NCI-H82 treated with DMSO at 0.1 percent for 48 hours (cell line): Measurements from ENCODE around the gene ROBO1.
"Not testable (repeated sequence)": the region's sequence is repeated elsewhere in the genome, so short reads cannot be mapped to it uniquely, and the experiment has no call there.

ENCODE experiments used
- DNase-seq: peaks from one replicate; lab custom pipeline; 2025; ENCODE audit not compliant: unreplicated experiment; lab: John Stamatoyannopoulos, UW

The ROBO1 gene

DNA sequence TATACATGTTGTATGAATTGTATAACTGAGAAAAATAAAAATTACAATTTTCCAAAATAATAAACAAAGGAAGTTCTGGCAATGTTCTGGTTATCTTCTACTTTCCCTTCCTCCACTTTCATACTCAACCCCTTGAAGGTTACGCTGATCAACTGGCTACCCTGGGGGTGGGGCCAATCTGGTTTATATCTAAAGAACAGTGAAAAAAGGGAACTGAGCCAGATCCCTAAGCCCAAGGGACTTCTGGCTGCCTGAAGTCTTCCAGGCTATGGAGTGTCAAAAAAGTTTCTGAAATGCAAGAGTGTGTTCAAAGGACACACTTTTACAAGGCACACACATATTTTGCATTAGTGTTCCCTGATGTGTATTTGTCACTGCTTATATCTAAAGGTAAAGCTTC lies 591.9 kb downstream of the ROBO1 start:
- DNase-seq, result no peak

DNA sequence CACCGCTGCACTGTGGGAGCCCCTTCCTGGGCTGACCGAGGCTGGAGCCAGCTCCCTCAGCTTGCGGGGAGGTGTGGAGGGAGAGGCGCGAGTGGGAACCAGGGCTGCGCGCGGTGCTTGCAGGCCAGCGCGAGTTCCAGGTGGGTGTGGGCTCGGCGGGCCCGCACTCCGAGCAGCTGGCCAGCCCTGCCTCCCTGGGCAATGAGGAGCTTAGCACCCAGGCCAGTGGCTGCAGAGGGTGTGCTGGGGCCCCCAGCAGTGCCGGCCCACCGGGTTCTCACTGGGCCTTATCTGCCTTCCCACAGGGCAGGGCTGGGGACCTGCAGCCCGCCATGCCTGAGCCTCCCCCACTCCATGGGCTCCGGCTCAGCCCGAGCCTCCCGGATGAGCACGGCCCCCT lies 594.5 kb downstream of the ROBO1 start:
- not testable (repeated sequence) for DNase-seq

DNA sequence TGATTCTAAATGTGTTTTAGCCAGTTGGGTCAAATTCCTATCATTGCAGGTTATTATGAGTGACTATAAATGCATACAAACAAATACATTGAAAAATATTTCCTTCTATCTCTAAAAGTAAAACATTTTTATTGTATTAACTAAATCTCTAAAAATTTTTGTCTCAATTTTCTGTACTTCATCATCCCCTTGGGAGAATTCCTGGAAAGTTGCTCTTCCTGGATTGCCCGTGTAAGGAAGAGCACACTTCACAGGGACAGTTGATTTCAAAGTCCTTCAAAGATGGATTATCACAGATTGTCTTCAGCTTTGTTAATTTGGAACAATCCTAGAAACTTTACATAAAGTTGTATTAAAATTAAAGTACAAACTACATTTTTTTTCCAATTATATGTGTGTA lies 595.6 kb downstream of the ROBO1 start:
- no peak for DNase-seq

DNA sequence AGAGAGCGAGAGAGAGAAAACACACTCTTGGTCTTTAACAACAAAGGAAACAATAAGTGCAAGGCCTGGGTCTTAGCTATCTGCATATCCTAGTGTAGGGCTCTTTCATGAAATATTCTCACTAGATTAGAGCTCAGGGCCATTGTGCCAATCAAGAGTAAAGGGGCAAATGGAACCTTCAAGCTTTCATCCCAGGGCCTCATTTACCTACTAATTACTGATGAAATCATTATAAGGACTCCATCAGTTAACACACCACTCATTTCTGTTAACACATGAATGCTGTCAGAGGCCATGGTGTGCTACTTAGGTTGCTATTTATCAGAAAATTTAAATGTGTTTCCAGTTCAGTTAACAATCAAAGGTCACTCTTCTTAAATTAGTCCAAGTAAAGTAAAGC lies 597.8 kb downstream of the ROBO1 start:
- no peak for DNase-seq

DNA sequence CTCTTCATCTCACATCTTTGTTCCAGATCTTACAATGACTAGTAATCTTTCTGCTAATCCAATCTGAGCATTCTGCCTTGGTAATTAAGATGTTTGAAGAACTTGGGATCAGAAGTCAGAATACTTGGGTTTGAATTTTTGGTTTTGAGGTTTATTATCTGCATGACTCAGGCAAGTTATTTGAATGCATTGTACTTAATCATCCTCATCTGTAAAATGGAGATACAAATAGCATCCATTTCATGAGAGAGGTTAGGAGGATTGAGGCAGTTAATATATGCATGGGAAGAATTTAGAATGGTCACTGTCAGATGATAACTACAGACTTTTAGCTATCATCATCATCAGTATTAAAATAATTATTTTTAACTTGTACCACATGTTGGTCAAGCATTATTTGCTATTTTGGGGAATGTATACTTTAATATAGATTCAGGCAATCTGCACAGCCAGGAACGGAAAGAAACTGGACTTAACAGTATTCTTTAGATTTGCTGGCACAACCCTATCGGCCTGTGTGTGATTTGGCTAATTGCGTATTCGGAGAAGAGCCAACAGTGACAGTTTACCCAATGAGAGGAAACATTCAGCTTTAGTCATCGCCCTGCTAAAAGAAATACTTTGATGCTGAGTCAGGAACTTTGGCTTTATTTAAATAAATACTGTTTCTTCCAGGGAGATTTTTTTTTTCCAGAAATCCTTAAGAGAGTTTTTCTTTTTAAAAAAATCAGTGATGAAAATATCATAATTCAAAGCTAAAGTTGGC lies 600.0 kb downstream of the ROBO1 start:
- no peak for DNase-seq

DNA sequence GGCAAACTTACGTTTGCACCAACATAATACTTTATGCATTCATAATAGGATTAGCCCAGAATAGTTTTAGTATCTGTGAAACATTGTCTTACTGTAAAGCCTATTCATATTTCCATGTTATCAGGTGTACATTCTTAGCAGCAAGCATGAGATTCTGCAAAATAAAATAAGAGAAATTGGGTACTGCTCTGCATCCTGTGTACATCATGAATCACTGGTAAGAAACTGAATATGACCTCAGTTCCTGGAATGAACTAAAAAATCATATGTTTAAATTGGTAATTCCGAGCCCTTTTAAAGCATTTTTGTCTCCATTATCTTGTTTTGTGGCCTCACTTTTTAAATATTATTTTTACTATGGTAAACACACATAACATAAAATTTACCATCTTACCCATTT lies 605.1 kb downstream of the ROBO1 start:
- no peak for DNase-seq

DNA sequence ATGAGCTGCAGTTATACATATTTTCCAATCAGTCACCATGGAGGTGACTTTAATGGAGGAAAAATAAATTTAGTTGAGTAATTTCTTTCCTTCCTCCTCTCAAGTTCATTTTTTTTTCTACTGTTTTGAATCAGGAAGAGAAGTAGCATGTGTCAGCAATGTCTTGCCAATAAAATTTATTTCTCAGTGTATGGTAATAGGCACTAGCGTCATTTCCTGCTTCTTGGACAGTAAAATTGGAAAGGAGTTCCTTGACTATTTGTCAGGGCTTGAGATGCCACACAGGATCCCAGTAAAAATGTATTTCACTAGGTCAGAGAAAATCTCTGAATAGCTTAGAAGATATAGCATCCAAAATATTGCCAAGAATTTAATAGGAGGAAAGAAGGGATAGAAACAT lies 605.9 kb downstream of the ROBO1 start:
- DNase-seq, result no peak

DNA sequence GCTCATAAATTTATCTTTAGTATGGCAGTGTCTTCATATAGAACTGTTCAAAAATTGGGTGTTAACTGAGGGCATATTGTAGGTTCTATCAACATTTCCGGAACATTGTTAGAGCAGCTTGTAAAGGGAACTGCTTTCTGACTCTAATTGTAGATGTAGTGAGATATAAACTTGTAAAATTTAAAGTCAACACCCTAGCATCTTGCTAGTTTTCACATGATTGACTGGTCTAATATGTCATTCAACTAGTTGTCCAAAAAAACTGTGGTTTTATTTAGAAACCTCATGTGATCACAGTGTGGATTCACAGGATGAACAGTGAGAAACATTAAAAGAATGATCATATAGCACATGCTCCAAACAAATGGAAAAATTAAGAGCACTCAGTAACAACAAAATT lies 607.4 kb downstream of the ROBO1 start:
- no peak for DNase-seq

DNA sequence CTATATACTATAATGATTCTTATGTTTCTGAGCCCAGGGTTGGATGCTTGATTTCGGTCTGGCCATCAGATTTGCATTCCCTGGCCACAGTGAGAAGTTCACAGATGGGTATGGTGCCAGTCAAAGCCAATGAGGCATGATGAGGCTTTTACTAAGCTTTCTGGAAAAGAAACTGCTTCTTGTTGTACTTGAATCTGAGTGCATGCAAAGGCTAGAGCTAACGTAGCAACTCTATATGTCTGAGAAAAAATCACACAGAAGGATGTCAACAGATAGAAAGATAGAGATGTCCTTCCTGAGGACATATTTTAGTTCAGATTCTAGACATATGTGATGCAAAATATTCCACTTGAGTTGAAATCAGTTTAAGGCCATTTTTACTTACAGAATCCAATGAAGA lies 608.1 kb downstream of the ROBO1 start:
- no peak for DNase-seq

DNA sequence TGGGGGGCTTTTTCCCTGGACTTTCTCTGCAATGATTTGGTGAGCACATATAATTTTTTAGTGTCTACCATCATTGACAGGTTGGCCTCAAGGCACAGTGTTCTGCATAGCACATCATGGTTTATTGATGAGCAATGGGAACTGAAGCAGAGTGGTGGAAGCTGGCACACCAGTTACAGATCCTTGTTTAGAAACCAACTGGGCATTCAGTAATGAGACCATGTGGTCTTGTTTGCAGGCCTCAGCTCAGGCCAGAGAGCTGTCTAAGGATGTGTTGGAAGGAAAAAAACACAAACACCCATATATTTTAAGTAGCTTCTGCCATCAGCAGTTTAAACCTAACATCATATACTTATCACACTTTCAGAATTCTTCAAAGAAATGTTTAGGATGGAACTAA lies 610.6 kb downstream of the ROBO1 start:
- DNase-seq, result no peak

DNA sequence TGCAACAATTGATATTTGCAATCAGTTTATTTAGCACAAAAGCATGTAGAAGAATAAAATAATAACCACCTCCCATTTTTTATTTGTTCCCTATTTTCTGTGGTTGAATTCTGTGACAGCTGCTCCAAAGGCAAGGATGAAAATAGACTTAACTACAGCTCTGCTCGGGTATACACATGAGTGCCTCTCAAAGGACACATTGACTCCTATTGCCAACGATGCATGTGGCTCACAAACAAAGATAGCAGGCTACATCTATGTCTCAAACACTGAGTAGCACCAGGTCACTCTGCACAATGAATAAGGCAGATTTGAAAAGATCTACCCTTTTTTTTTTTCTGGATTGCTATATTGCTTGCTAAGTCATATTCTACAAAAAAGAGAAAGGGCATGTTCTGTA lies 612.9 kb downstream of the ROBO1 start:
- no peak for DNase-seq

DNA sequence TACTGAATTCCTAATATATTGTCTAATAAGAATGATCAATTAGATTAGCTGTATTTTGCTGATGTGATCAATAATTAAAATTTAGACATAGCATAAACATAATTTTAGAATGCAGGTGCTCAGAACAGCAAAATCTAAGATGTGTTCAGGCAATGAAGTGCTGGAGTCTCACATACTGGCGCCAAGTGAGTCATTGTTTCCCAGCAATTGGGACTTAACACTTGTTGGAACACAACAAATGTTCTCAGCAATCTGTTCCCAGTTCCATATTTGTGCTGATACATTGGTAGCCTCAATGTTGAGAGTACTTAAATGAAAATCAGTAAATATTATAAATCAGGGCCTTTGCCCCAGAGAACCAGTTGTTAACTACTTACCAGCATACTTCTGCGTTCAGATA lies 619.0 kb downstream of the ROBO1 start:
- DNase-seq, result no peak

DNA sequence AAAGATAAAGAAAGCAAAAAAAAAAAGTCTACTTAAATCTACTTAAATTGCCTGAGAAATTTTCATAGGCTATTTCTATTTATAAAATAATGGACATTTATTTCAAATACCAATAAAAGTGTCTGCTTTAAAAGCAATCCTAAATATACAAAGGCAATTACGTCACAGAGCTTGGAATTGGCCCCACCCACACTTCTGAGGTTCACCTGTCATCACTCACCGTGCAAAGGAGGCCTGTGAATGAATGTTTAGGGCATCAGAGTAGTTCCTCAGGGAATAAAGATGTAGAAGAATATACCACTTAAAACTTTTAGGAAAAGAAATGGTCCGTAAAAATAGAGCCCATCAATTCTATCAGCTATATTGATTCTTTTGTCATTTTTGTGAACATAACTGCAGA lies 621.8 kb downstream of the ROBO1 start:
- DNase-seq, result no peak

DNA sequence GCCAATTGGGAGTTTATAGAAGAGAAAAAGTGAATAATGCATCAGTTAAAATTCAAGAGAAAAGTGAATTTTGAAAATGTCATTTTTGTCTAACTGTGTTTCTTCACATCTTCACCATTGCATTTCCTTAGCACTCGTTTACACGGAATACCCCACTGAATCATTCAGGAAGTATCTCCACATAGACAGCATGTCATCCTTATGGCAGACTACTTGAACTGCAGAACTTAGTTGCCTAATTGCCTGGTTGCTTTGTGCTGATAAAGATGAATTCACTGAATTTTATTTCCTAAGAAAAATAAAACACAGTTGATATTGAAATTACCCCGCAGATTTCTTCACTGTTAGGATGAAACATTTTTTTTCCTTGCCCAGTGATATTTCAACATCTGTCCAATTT lies 627.1 kb downstream of the ROBO1 start:
- no peak for DNase-seq

DNA sequence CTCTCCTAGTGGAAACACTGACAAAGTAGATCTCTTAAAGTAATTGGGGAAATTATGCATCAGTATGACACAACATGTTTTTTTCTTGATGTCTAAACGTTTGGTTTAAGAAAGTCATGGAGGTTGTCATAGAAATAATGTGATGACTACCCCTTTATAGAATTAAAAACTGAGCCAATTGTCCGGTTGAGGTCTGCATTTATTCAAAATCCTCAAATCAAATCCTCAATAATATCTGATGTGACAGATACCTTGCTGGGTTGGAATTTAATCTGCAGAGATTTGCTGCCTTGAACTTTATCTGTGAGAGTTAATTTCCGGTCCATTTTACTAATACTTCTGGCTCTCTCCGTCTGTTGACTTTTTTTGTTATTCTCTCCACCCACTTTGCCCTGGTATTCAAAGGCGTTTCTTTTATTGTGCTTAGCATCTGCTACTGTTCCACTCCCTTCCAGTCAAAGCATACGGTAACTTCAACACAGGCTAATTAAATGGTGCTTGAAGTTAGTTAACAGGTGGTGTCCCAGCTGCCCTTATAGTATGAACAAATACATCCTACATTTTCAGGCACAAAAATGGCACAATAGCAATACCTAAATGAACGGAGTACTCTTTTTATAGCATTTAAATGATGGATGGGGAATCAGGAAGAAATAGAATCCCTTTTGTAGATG lies 628.3 kb downstream of the ROBO1 start:
- DNase-seq, result peak; percentile 41

DNA sequence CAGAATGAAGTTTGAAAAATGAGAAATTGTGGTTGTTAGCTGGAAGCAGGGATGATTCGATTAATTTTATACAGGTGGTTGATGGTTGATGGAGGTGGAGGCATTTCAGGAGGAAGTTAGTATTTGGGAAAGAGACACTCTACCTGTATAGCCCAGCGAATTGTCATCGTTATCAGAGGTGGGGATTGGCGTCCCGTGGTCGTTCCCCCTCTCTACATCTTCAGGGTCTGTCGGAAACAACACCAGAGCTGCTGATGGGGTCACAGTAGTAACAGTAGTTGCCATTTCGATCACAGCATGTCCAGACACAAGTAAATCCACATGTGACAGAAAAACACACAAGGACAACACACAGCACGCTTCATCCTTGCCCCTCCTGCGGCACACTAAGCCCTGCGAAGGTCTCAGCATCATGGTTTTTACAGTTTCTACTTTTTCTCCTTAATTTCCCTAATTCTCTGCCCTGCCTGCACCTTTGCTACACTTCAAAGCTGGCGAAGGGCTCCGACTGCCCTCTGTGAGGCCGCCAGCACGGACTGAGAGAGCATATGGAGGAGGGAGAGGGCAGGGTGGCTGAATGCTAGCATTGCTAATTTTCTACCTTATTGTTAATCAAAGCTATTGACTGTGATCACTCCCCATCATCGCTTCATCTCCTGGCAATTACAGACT lies 642.3 kb downstream of the ROBO1 start:
- no peak for DNase-seq

DNA sequence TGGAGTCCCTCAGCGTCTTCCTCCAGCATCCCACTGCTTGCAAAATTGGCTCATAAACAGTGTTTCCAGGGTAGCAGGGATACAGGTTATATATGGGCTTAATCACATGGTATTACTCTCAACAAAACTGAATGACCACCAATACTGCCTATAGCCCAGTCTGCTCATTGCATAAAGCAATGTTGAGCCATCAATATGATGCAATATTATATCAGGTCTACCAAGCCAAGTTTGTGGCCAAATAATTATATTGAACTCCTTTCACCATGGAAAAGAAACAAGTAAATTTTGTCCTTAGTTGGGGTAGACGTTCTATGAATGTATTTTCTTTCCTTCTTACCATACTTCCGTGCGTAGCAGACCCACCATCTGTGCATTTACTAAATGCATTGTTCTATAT lies 652.3 kb downstream of the ROBO1 start:
- DNase-seq, result no peak

DNA sequence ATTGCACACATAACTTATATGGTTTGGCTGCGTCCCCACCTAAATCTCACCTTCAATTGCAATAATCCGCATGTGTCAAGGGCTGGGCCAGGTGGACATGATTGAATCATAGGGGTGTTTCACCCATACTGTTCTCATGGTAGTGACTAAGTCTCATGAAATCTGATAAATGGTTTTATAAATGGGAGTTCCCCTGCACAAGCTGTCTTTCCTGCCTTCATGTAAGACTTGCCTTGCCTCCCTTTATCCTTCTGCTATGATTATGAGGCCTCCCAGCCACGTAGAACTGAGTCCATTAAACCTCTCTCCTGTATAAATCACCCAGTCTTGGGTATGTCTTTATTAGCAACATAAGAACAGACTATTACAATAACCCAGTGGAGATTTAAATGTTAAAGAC lies 653.9 kb downstream of the ROBO1 start:
- DNase-seq, result no peak

DNA sequence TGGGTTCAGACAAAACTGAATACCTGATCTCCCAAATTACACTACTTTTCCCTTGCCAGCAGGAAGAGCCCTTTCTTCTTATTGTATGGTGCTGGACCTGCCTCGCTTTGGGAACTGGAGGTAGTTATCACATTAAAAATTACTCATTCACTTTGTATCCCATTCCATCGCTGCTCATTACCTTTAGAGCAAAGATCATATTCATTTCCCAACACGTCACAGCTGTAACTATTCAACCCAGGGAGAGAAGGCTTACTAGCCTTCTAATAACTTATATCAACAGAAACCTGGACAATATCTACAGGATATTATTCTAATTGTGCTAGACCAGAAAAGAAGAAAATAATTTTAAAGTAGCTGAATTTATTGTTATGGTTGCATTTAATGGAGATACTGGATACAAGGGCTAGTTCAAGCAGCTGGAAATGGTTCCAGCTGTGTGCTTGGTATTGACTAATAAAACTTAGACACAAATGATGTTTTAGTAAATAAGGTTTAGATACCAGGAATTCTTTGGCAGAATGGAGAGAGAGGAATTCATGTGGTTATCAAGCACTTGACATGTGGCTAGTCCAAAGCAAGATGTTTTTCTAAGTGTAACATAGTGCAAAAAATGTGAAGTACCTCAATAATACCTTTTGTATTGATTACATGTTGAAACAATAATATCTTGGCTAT lies 656.3 kb downstream of the ROBO1 start:
- DNase-seq, result no peak

DNA sequence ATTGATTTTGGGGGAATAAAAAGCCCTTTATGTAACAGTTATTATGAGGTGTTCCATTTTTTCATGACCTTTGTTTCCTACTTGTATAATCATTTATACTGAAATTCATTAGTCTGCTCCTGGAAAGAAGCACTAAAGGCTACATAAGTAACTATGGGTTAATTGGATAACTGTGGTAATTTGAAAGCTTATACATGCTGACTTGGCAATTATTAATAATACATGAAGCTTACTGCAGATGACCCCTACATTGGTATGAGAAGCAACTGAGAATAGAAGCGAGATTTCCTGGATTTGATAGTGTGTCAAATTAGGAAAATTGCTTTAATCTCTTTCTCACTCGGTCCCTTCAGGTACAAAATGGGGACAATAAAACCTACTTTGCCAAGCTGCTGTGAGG lies 658.0 kb downstream of the ROBO1 start:
- no peak for DNase-seq

DNA sequence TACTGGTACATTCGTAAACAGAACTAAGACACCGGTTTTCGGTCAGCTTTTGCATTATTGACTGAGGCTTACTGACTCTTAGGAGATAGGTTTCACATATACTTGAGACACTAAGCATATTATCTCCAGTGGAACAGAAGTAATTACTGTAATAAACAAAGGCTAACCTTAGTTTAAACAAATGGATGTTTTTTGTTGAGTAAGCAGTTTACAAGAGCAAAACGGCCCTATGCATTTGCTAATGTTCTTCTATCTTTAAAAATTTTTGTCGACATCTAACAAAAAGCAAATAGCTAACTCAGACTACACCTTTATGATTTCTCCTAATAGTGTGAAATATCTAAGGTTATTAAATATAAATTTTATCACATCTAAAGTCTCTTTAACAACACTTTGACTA lies 664.5 kb downstream of the ROBO1 start:
- DNase-seq, result no peak
